Measurements from ENCODE around the gene SALL4.
"Not testable (repeated sequence)": the region's sequence is repeated elsewhere in the genome, so short reads cannot be mapped to it uniquely, and the experiment has no call there.

- not testable (repeated sequence) for TF ChIP-seq CTCF (conservative IDR thresholded peaks at IDR 0.05; ENCODE audit: low read depth, low read length); EZH2 (IDR thresholded peaks at IDR 0.05; ENCODE audit: borderline replicate concordance, low read depth, low read length, poor library complexity, severe bottlenecking)
Observed at GRCh38 chr20:51740308-51740707, 62.0 kb downstream of the SALL4 start.
